ENCODE results near the gene PRIM1.

- TF ChIP-seq TCF7L2 (IDR thresholded peaks at IDR 0.05; ENCODE audit: low read depth, low read length) (no peak), CTCF (IDR thresholded peaks at IDR 0.05) (no peak)
- TF ChIP-seq, protein P1, sequence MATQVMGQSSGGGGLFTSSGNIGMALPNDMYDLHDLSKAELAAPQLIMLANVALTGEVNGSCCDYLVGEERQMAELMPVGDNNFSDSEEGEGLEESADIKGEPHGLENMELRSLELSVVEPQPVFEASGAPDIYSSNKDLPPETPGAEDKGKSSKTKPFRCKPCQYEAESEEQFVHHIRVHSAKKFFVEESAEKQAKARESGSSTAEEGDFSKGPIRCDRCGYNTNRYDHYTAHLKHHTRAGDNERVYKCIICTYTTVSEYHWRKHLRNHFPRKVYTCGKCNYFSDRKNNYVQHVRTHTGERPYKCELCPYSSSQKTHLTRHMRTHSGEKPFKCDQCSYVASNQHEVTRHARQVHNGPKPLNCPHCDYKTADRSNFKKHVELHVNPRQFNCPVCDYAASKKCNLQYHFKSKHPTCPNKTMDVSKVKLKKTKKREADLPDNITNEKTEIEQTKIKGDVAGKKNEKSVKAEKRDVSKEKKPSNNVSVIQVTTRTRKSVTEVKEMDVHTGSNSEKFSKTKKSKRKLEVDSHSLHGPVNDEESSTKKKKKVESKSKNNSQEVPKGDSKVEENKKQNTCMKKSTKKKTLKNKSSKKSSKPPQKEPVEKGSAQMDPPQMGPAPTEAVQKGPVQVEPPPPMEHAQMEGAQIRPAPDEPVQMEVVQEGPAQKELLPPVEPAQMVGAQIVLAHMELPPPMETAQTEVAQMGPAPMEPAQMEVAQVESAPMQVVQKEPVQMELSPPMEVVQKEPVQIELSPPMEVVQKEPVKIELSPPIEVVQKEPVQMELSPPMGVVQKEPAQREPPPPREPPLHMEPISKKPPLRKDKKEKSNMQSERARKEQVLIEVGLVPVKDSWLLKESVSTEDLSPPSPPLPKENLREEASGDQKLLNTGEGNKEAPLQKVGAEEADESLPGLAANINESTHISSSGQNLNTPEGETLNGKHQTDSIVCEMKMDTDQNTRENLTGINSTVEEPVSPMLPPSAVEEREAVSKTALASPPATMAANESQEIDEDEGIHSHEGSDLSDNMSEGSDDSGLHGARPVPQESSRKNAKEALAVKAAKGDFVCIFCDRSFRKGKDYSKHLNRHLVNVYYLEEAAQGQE (IDR thresholded peaks at IDR 0.05; ENCODE audit: insufficient read depth in 1 of 2, low read depth in 2 of 2, low read length in 1 of 2), result no peak
These were observed 26.4 kb downstream of the PRIM1 start for GRCh38 chr12:56725723-56726102.
